H1 (cell line): Measurements from ENCODE around the gene TNF. TPM values are rescaled to one million over a fixed set of nuclear protein-coding genes. Genes with fewer than 3 reads are reported as not detected.
A peak's percentile ranks its signal among the peaks of the same experiment; 100 is the strongest.

Experiments
- POLR2AphosphoS5 ChIP-seq: IDR thresholded peaks from 2 replicates; pipeline ENCODE4 v1.6.1; 2011; ENCODE audit warnings: low read depth, low read length
- SAP30 ChIP-seq: fragments of 300-600 bp; sonication (generic); IDR thresholded peaks from 2 replicates; pipeline ENCODE4 v1.7.1; 2012; ENCODE audit warnings: low read length, moderate library complexity, mild to moderate bottlenecking, inconsistent platforms; ENCODE audit not compliant: insufficient read depth, insufficient replicate concordance
- TAF7 ChIP-seq: optimal IDR thresholded peaks from 2 replicates; pipeline ENCODE3; 2011; ENCODE audit warnings: low read depth, mild to moderate bottlenecking, inconsistent platforms, low read length, moderate library complexity, borderline replicate concordance
- polyA plus RNA-seq, 7 experiments: library from polyadenylated mRNA; depleted of rRNA in 3 of 7; stranded (reverse) in 5 of 7; unstranded in 2 of 7; fragments of >200 nt in 5 of 7; fragments of 200-250 nt in 2 of 7; gene quantifications; 1 replicate in 5 of 7; 2 replicates in 1 of 7; 4 replicates in 1 of 7; pipeline versions ENCODE4 v1.2.1 to v1.2.3, GENCODE V29; 2011 to 2013; ENCODE audit warnings: missing spikeins in 2 of 7, mixed read lengths in 2 of 7
- total RNA-seq: library from RNA; stranded (reverse); fragmentation: NEBNext Ultra II Directional; extraction: Animal tissue kit (Norgen Biotek cat#: 25700); gene quantifications from 2 replicates; pipeline ENCODE4 v1.2.1, GENCODE V29; 2021
- TF ChIP-seq, protein P1 (sequence below): IDR thresholded peaks from 2 replicates; pipeline ENCODE4 v1.6.1; 2011; ENCODE audit warnings: low read length, improper control_type of control experiment

Gene TNF
- total and polyA plus RNA-seq, 2 of the 8 experiments (the other 6 are each of a cell fraction or from before 2014, with no cell fraction given) = not detected

- TF ChIP-seq, protein P1, sequence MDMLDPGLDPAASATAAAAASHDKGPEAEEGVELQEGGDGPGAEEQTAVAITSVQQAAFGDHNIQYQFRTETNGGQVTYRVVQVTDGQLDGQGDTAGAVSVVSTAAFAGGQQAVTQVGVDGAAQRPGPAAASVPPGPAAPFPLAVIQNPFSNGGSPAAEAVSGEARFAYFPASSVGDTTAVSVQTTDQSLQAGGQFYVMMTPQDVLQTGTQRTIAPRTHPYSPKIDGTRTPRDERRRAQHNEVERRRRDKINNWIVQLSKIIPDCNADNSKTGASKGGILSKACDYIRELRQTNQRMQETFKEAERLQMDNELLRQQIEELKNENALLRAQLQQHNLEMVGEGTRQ = no peak
- TF ChIP-seq TAF7 (no peak), SAP30 (peak; percentile 26), POLR2AphosphoS5 (no peak; the same call in 1 of the 2 replicates)
These were observed 34.2 kb upstream of the TNF start (continued) for GRCh38 chr6:31541059-31541657.
